ENCODE measurements around the gene TUBD1.

DNA sequence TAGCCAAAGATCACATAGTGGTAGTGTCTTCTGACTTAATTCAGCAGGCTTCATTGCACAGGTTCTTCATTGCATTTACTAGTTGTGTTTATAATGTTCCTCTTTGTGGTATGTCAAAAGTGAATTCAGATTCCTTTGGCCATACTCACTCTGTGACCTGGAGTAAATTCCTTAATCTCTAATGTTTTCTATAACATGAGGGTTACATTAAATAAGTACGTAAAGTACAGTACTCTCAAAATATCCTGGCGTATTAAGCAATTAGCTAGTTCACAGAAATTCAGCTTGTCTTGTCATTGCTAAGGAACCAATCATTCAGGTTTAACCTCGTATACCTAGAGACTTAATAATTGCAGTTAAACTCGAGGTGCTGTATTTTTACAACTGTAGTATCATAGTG, 4.3 kb upstream of the TUBD1 start:
- TF ChIP-seq EZH2 (IDR thresholded peaks at IDR 0.05; ENCODE audit: insufficient read depth, low read length), result no peak
- TF ChIP-seq, protein P1, sequence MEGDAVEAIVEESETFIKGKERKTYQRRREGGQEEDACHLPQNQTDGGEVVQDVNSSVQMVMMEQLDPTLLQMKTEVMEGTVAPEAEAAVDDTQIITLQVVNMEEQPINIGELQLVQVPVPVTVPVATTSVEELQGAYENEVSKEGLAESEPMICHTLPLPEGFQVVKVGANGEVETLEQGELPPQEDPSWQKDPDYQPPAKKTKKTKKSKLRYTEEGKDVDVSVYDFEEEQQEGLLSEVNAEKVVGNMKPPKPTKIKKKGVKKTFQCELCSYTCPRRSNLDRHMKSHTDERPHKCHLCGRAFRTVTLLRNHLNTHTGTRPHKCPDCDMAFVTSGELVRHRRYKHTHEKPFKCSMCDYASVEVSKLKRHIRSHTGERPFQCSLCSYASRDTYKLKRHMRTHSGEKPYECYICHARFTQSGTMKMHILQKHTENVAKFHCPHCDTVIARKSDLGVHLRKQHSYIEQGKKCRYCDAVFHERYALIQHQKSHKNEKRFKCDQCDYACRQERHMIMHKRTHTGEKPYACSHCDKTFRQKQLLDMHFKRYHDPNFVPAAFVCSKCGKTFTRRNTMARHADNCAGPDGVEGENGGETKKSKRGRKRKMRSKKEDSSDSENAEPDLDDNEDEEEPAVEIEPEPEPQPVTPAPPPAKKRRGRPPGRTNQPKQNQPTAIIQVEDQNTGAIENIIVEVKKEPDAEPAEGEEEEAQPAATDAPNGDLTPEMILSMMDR (IDR thresholded peaks at IDR 0.05; ENCODE audit: insufficient read depth, low read depth, low read length), result no peak
